CD4-positive, alpha-beta T cell treated with Interleukin-4 for 4 hours (primary cell): Measurements from ENCODE around the gene TM2D3.

Experiments used
- DNase-seq: peaks from one replicate; pipeline ENCODE4 v3.0.0-alpha.2; 2020

Gene TM2D3

DNA sequence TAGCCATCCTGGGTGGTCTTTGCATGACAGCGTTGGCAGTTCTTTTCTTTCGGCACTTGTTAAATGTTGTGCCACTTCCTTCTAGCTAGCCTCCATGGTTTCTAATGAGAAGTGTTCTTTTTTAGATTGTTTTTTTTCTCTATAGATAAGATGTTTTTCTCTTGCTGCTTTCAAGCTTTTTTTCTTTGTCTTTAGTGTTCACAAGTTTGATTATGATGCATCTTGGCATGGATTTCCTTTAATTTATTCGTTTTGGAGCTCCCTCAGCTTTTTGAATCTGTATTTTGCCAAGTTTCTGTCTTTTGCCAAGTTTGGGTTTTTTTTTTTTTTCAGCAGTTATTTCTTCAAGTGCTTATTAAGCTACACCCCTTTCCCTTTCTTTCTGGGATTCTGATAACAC lies 53.1 kb downstream of the TM2D3 start:
- no peak for DNase-seq

DNA sequence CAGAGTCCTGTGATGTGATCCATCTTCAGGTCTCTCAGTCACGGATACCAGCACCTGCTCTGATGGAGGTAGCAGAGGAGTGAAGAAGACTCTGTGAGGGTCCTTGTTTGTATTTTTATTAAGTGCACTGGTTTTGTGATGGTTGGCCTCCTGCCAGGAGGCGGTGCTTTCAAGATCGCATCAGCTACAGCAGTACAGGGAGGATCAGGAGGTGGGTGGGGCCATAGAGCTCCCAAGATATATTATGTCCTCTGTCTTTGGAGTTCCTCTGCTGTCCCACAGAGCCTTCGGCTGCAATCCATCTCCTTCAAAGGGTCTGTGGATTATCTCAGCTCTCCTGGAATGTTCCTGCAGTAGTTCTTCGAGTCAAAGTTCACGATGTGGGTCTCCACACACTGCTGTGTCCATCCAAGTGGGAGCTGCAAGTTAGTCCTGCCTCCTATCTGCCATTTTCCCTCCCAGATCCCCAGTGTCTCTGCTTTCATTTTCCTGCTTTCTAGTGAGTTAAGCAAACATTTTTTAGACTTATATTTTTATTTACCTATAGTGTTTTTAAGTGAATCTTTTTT lies 54.7 kb downstream of the TM2D3 start:
- no peak for DNase-seq

DNA sequence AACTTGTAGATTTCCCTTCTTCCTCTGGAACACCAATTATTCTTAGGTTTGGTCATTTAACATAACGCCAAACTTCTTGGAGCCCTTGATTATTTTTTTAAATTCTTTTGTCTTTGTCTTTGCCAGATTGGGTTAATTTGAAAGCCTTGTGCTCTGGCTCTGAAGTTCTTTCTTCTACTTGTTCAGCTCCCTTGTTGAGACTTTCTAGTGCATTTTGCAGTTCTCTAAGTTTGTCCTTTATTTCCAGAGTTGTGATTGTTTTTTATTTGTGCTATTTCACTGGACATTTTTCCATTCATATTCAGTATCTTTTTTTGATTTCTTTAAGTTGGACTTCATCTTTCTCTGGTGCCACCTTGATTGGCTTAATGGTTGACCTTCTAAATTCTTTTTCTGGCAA lies 55.5 kb downstream of the TM2D3 start:
- DNase-seq = no peak
